Globus pallidus (tissue), 1 donor: ENCODE measurements around the gene LDB1.

Source experiments
- DNase-seq: peaks from one replicate; pipeline ENCODE4 v3.0.0-alpha.2; 2015; ENCODE audit warnings: low spot score

The LDB1 gene, protein sequence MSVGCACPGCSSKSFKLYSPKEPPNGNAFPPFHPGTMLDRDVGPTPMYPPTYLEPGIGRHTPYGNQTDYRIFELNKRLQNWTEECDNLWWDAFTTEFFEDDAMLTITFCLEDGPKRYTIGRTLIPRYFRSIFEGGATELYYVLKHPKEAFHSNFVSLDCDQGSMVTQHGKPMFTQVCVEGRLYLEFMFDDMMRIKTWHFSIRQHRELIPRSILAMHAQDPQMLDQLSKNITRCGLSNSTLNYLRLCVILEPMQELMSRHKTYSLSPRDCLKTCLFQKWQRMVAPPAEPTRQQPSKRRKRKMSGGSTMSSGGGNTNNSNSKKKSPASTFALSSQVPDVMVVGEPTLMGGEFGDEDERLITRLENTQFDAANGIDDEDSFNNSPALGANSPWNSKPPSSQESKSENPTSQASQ

GRCh38 chr10:102120142-102120990, at the start of gene LDB1:
Gene LDB1 (minus strand): TSS chr10:102120368. CDS start chr10:102120110, 258 bp downstream.
- peak; percentile 92 for DNase-seq

DNA sequence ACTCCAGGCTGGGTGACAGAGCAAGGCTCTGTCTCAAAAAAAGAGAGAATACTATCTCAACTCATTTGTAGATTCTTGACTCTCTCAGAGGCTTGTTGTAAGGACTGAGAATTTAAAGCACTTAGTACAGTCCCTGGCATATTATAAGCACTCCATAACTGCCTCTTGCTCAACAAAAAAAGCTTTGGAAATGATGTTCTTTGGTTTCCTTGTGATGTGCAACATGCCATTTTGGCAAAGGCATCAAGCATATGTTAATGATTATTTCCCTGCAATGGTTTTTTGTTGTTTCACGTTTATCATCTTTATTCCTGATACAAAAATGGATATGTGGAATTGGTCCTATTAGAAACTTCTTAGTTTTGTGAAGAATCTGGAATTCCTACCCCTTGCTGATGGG, 47.7 kb upstream of the LDB1 start:
- DNase-seq, result no peak

GRCh38 chr10:102163342-102163989, 43.3 kb upstream of the LDB1 start:
- no peak for DNase-seq

DNA sequence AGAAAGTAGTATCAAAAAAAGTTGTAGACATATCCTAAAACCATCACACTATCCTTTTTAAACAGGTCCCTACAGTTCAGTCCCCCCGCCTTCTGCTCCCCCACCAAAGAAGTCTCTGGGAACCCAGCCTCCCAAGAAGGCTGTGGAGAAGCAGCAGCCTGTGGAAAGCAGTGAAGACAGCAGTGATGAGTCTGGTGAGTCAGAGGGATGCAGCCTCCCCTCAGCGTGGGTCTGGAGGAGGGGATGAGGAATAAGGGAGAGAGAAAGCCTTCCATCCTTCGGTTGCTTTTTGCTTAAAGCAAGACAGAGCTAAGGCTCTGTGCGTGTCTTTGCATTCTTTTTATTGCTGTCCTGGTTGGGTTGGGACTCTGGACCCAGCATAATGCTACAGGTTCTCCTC, 39.7 kb upstream of the LDB1 start:
- DNase-seq, result no peak

GRCh38 chr10:102159051-102159597, 39.0 kb upstream of the LDB1 start:
- DNase-seq, result no peak

- DNase-seq, result no peak
Measured at GRCh38 chr10:102157224-102157623, 37.1 kb upstream of the LDB1 start.

DNA sequence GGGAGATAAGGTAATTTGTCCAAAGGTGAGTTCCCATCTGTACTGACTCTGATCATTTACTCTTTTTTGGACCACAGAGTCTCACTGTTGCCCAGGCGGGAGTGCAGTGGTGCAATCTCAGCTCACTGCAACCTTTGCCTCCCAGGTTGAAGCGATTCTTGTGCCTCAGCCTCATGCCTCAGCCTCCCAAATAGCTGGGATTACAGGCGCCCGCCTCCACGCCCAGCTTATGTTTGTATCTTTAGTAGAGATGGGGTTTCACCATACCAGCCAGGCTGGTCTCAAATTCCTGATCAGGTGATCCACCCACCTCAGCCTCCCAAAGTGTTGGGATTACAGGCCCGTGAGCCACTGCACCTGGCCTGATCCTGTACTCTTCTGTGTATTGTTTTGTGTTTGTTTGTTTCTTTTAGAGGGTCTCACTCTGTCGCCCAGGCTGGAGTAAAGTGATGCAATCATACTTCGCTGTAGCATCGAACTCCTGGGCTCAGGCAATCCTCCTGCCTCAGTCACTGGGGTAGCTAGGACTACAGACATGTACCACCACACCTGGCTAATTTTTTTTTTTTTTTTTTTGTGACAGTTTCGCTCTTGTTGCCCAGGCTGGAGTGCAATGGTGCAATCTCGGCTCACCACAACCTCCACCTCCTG, 34.4 kb upstream of the LDB1 start:
- no peak for DNase-seq

DNA sequence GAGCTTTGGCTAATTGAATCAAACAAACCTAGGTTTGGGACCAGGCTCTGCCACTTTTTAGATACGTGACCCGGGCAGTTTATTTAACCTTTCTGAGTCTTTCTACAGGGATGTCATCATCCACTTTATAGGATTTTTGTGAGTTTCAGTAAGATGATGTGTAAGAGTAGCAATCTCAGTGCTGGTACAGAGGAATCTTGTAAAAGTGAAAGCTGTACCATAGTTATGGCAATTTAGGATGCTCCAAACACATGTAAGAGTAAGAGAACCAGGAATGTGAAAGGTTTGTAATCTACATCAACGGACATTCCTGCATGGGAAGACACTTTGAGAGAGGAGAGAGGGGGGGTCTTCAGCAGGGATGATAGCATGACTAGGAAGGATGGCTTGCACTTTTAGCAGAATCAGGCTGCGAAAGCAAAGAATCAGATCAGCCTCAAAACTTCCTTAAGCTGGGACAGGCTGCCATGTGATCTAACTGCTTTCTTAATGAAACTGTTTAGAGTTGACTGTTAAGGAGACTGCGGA, 33.0 kb upstream of the LDB1 start:
- no peak for DNase-seq

DNA sequence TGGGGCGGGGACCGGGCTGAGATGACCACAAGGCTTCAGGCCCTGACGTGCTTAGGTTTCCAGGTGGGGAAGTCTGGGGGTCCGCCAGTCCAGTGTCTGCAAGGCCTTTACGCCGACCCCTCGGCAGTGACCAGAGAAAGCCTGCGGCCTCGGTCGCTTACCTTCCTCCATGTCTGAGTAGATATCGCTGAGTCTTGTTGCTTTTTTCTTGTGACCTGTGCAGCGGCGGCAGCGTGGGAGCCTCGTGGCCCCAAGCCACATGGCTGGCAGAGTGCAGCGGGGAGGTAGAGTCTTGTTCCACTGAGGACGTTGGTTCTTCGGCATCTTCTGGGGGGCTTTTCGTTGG, 32.4 kb upstream of the LDB1 start:
- DNase-seq, result no peak

- DNase-seq, result peak; percentile 96
Measured at GRCh38 chr10:102151774-102152544, 31.8 kb upstream of the LDB1 start, which contains the start of gene NOLC1. Gene NOLC1 (plus strand): TSS chr10:102152389. CDS start chr10:102152411, 22 bp downstream.

GRCh38 chr10:102150970-102151773, 31.0 kb upstream of the LDB1 start:
- DNase-seq, result no peak

GRCh38 chr10:102148275-102148674, 28.1 kb upstream of the LDB1 start:
- DNase-seq, result no peak

DNA sequence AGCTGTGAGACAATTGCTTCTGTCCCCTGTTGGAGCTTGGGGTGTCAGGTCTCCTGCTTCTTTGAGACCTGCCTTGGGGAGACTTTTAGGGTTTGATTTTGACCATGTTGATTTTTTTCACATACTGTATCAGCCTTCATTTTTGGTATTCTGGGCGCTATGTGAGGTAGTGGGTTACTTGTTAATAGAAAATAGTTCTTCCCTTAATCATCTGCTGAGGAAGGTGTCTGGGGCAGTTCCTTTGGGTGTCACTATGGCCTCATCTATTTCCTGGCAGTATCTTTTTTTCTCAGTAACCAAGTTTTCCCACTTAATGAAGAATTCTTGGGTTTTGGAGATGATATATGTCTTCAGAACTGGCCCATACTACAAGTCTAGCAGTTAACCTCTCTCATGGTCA, 27.4 kb upstream of the LDB1 start:
- no peak for DNase-seq

DNA sequence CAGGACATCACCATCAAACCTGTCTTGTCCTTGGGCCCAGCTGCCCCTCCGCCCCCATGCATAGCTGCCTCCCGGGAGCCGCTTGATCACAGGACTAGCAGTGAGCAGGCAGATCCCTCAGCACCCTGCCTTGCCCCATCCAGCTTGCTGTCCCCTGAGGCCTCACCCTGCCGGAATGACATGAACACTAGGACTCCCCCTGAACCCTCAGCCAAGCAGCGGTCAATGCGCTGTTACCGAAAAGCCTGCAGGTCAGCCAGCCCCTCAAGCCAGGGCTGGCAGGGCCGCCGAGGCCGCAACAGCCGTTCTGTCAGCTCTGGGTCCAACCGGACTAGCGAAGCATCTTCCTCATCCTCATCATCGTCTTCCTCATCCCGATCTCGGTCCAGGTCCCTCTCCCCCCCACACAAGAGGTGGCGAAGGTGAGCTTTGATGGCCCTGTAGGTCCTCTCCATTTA, 26.8 kb upstream of the LDB1 start:
- DNase-seq, result no peak

DNA sequence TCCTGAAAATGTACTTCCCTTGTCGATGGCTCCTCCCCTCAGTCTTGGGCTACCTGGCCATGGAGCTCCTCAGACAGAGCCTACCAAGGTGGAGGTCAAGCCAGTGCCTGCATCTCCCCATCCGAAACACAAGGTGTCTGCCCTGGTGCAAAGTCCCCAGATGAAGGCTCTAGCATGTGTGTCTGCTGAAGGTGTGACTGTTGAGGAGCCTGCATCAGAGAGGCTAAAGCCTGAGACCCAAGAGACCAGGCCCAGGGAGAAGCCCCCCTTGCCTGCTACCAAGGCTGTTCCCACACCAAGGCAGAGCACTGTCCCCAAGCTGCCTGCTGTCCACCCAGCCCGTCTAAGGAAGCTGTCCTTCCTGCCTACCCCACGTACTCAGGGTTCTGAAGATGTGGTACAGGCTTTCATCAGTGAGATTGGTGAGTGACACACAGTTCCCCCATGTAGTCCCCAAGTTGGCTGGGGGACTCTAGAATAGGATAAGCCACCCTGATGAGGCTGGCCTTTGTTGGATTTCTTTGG, 21.5 kb upstream of the LDB1 start:
- DNase-seq, result no peak

DNA sequence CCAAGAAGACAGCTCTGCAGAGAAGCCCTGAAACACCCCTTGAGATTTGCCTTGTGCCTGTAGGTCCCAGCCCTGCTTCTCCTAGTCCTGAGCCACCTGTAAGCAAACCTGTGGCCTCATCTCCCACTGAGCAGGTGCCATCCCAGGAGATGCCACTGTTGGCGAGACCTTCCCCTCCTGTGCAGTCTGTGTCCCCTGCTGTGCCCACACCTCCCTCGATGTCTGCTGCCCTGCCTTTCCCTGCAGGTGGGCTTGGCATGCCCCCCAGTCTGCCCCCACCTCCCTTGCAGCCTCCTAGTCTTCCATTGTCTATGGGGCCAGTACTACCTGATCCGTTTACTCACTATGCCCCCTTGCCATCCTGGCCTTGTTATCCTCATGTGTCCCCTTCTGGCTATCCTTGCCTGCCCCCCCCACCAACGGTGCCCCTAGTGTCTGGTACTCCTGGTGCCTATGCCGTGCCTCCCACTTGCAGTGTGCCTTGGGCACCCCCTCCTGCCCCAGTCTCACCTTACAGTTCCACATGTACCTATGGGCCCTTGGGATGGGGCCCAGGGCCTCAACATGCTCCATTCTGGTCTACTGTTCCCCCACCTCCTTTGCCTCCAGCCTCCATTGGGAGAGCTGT, 20.9 kb upstream of the LDB1 start:
- DNase-seq, result no peak

DNA sequence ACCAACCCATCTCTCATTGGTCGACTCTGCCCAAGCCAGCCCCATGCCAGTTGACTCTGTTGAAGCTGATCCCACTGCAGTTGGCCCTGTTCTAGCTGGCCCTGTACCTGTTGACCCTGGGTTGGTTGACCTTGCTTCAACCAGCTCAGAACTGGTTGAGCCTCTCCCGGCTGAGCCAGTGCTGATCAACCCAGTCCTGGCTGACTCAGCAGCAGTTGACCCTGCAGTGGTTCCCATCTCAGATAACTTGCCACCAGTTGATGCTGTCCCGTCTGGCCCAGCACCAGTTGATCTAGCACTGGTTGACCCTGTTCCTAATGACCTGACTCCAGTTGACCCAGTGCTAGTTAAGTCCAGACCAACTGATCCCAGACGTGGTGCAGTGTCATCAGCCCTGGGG, 20.1 kb upstream of the LDB1 start:
- DNase-seq, result no peak

DNA sequence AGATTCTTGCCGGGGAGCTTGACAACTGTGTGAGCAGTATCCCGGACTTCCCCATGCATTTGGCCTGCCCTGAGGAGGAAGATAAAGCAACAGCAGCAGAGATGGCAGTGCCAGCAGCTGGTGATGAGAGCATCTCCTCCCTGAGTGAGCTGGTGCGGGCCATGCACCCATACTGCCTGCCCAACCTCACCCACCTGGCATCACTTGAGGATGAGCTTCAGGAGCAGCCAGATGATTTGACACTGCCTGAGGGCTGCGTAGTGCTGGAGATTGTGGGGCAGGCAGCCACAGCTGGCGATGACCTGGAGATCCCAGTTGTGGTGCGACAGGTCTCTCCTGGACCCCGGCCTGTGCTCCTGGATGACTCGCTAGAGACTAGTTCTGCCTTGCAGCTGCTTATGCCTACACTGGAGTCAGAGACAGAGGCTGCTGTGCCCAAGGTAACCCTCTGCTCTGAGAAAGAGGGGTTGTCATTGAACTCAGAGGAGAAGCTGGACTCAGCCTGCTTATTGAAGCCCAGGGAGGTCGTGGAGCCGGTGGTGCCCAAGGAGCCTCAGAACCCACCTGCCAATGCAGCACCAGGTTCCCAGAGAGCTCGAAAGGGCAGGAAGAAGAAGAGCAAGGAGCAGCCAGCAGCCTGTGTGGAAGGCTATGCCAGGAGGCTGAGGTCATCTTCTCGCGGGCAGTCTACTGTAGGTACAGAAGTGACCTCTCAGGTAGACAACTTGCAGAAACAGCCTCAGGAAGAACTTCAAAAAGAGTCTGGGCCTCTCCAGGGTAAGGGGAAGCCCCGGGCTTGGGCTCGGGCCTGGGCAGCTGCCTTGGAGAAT, 19.3 kb upstream of the LDB1 start:
- no peak for DNase-seq
